ENCODE results near the gene ZNRF1. TPM values are rescaled to one million over a fixed set of nuclear protein-coding genes. Genes with fewer than 3 reads are reported as not detected.
A peak's percentile ranks its signal among the peaks of the same experiment; 100 is the strongest.

Gene ZNRF1
- total and polyA plus RNA-seq, 2 of the 13 experiments (the other 11 are each of a cell fraction or from before 2014, with no cell fraction given) = 43.9 to 58.7 TPM

- TF ChIP-seq KLF16 (CRISPR knock-in tag; IDR thresholded peaks at IDR 0.05) = 0 out of 4 replicates have a peak, but pooled peaks of 1 of the 2 experiments have one; percentile 22
- 0 out of 2 replicates have a peak, but pooled peaks have one; percentile 28 for TF ChIP-seq ZFY (CRISPR knock-in tag; IDR thresholded peaks at IDR 0.05)
- TF ChIP-seq ZNF674 (CRISPR knock-in tag; IDR thresholded peaks at IDR 0.05; ENCODE audit: low read depth) = no peak
- no peak for TF ChIP-seq ZNF30 (CRISPR knock-in tag; IDR thresholded peaks at IDR 0.05)
- no peak for TF ChIP-seq ARHGAP35 (CRISPR knock-in tag; IDR thresholded peaks at IDR 0.05; ENCODE audit: borderline replicate concordance)
- no peak for TF ChIP-seq TCF7L2 (IDR thresholded peaks at IDR 0.05; ENCODE audit: low read depth, low read length)
- no peak for TF ChIP-seq ZSCAN21 (CRISPR knock-in tag; IDR thresholded peaks at IDR 0.05; ENCODE audit: borderline replicate concordance)
- TF ChIP-seq ZNF503 (CRISPR knock-in tag; IDR thresholded peaks at IDR 0.05) = no peak
- TF ChIP-seq CEBPG (CRISPR knock-in tag; IDR thresholded peaks at IDR 0.05) = no peak
- peak; percentile 34; the same call in 1 of the 2 replicates for TF ChIP-seq FOXP4 (CRISPR knock-in tag; IDR thresholded peaks at IDR 0.05)
- TF ChIP-seq ZNF10 (CRISPR knock-in tag; IDR thresholded peaks at IDR 0.05; ENCODE audit: borderline replicate concordance, low read depth) = no peak
- no peak for TF ChIP-seq FOSL2 (CRISPR knock-in tag; IDR thresholded peaks at IDR 0.05)
- no peak for TF ChIP-seq CEBPB (IDR thresholded peaks at IDR 0.05; ENCODE audit: borderline replicate concordance, low read depth, low read length)
- no peak for TF ChIP-seq ZNF746 (CRISPR knock-in tag; IDR thresholded peaks at IDR 0.05)
- TF ChIP-seq FOXA1 (IDR thresholded peaks at IDR 0.05) = no peak
- no peak for TF ChIP-seq FOXA1 (CRISPR knock-in tag; IDR thresholded peaks at IDR 0.05)
- 0 out of 2 replicates have a peak, but pooled peaks have one; percentile 2 for TF ChIP-seq ZNF331 (CRISPR knock-in tag; IDR thresholded peaks at IDR 0.05)
Measured at GRCh38 chr16:75002474-75002873, 3.6 kb downstream of the ZNRF1 start (continued).

Data from HepG2 (cell line).